K562 (cell line): Measurements from ENCODE around the gene MTRFR. TPM values are rescaled to one million over a fixed set of nuclear protein-coding genes. Genes with fewer than 3 reads are reported as not detected.

Experiments
- CC2D1A ChIP-seq: fragments of 450-650 bp; IDR thresholded peaks from 2 replicates; pipeline ENCODE4 v1.6.1; 2017; ENCODE audit warnings: mild to moderate bottlenecking
- CLOCK ChIP-seq: fragments of 250-450 bp; sonication (Bioruptor Pico); IDR thresholded peaks from 2 replicates; pipeline ENCODE4 v1.4.0; 2020; ENCODE audit warnings: mild to moderate bottlenecking, moderate library complexity, borderline replicate concordance
- KDM5B ChIP-seq: fragments of 200-600 bp; sonication (generic); IDR thresholded peaks from 2 replicates; pipeline ENCODE4 v1.6.1; 2012; ENCODE audit warnings: low read depth, mild to moderate bottlenecking, moderate library complexity, low read length, control low read depth, inconsistent platforms; ENCODE audit not compliant: insufficient replicate concordance
- MAFG ChIP-seq: fragments of 450-650 bp; conservative IDR thresholded peaks from 2 replicates; pipeline ENCODE4 v1.6.1; 2016; ENCODE audit warnings: missing genetic modification characterization, missing compliant biosample characterization
- MAFK ChIP-seq: IDR thresholded peaks from 2 replicates; pipeline ENCODE4 v1.6.1; 2011; ENCODE audit warnings: low read length, improper control_type of control experiment
- MAX ChIP-seq: sonication (generic); formaldehyde crosslinking; IDR thresholded peaks from 2 replicates; pipeline ENCODE4 v1.9.0; 2022; ENCODE audit warnings: mild to moderate bottlenecking, missing genetic modification reagents
- MIER1 ChIP-seq: fragments of 450-650 bp; IDR thresholded peaks from 2 replicates; pipeline ENCODE4 v1.6.1; 2016; ENCODE audit warnings: antibody characterized with exemption, mild to moderate bottlenecking, low read depth
- RBM25 ChIP-seq: fragments of 200-400 bp; formaldehyde crosslinking; IDR thresholded peaks from 2 replicates; pipeline ENCODE4 v1.6.1; 2018; ENCODE audit warnings: low read length, low read depth, moderate library complexity; ENCODE audit not compliant: severe bottlenecking
- TAL1 ChIP-seq: fragments of 450-650 bp; IDR thresholded peaks from 2 replicates; pipeline ENCODE4 v1.6.1; 2016; ENCODE audit warnings: mild to moderate bottlenecking
- XRCC3 ChIP-seq: fragments of 450-650 bp; IDR thresholded peaks from 2 replicates; pipeline ENCODE4 v1.6.1; 2017; ENCODE audit warnings: mild to moderate bottlenecking, moderate library complexity
- ZBTB49 ChIP-seq: sonication (generic); formaldehyde crosslinking; IDR thresholded peaks from 2 replicates; pipeline ENCODE4 v1.8.0; 2022; ENCODE audit warnings: missing genetic modification reagents, mild to moderate bottlenecking, borderline replicate concordance
- ZNF143 ChIP-seq: sonication (generic); formaldehyde crosslinking; IDR thresholded peaks from 2 replicates; pipeline ENCODE4 v1.9.0; 2022; ENCODE audit warnings: mild to moderate bottlenecking, missing genetic modification reagents
- ZNF407 ChIP-seq: fragments of 450-650 bp; IDR thresholded peaks from 2 replicates; pipeline ENCODE4 v1.6.1; 2016; ENCODE audit warnings: low read depth
- ZNF766 ChIP-seq: fragments of 200-800 bp; sonication (Bioruptor generic); conservative IDR thresholded peaks from 2 replicates; pipeline ENCODE4 v1.6.1; 2016; ENCODE audit warnings: missing genetic modification characterization, missing compliant biosample characterization
- ZNF778 ChIP-seq: fragments of 450-650 bp; formaldehyde crosslinking; IDR thresholded peaks from 2 replicates; pipeline ENCODE4 v1.4.0; 2020; ENCODE audit warnings: mild to moderate bottlenecking, moderate library complexity
- polyA plus RNA-seq, 8 experiments: library from polyadenylated mRNA; depleted of rRNA in 4 of 8; stranded (reverse) in 5 of 8; unstranded in 3 of 8; fragments of >200 nt; fragmentation: Nextera tagmentation in 2 of 8; fragmentation: Illumina TruSeq in 1 of 8; extraction: Ambion mirVana in 2 of 8; extraction: Trizol in 1 of 8; gene quantifications; 2 replicates each; pipeline versions ENCODE4 v1.2.1 to v1.2.3, GENCODE V29; 2011 to 2014; ENCODE audit warnings: inconsistent platforms in 1 of 8, missing spikeins in 1 of 8
- total RNA-seq, 7 experiments: library from RNA; depleted of rRNA in 6 of 7; stranded (reverse); fragments of >200 nt in 6 of 7; fragmentation: Illumina TruSeq in 2 of 7; extraction: Trizol in 2 of 7; gene quantifications; 2 replicates each; pipeline versions ENCODE4 v1.2.1 to v1.2.3, GENCODE V29; 2011 to 2021; ENCODE audit warnings: low replicate concordance in 1 of 7

MTRFR gene
- total and polyA plus RNA-seq, 9 of the 15 experiments (the other 6 are each of a cell fraction or from before 2014, with no cell fraction given), result 16.7 to 55.6 (median 34.7) TPM

GRCh38 chr12:123232807-123233504 is at the start of gene MTRFR, which contains the start of gene MPHOSPH9 (continued):
- TF ChIP-seq MAFG (no peak), TAL1 (no peak), XRCC3 (no peak), ZNF407 (no peak; the same call in 1 of the 2 replicates), KDM5B (peak; percentile 100), MAX (CRISPR knock-in tag) (peak; percentile 87), MAFK (no peak), CC2D1A (peak; percentile 69), ZNF778 (CRISPR knock-in tag) (no peak), ZNF766 (CRISPR knock-in tag) (no peak), ZBTB49 (CRISPR knock-in tag) (no peak), RBM25 (peak; percentile 81), ZNF143 (no peak), MIER1 (no peak), CLOCK (CRISPR knock-in tag) (no peak)
